Effector memory CD8-positive, alpha-beta T cell (primary cell): ENCODE data around the gene SDF4.

ENCODE experiments used
- ATAC-seq: fragments of 150-1000 bp; cut with Tn5 transposase; replicated peaks from 2 replicates; pipeline ENCODE4 v1.10.0; 2021; ENCODE audit warnings: mild to moderate bottlenecking, moderate library complexity
- DNase-seq, 3 experiments: peaks; one replicate each; pipeline ENCODE4 v3.0.0; 2021
- H3K27ac Mint-ChIP-seq, 2 donors: one replicate each; pipeline ENCODE4 v1.8.0; 2022; ENCODE audit warnings: mild to moderate bottlenecking in 2 of 2, mixed read lengths in 2 of 2, moderate library complexity in 2 of 2
- H3K27me3 Mint-ChIP-seq, 2 donors: one replicate each; pipeline ENCODE4 v1.8.0; 2022; ENCODE audit warnings: mixed read lengths in 2 of 2
- H3K36me3 Mint-ChIP-seq: one replicate; pipeline ENCODE4 v1.8.0; 2022; ENCODE audit warnings: mild to moderate bottlenecking, moderate library complexity, mixed read lengths; ENCODE audit not compliant: insufficient read depth
- H3K4me1 Mint-ChIP-seq, 2 donors: one replicate each; pipeline ENCODE4 v1.8.0; 2022; ENCODE audit warnings: low read depth in 2 of 2, mixed read lengths in 2 of 2
- H3K4me3 Mint-ChIP-seq, 2 donors: one replicate each; pipeline ENCODE4 v1.8.0; 2022; ENCODE audit warnings: mild to moderate bottlenecking in 2 of 2, mixed read lengths in 2 of 2, moderate library complexity in 2 of 2
- H3K9me3 Mint-ChIP-seq, 2 donors: one replicate each; pipeline ENCODE4 v1.8.0; 2022; ENCODE audit warnings: mixed read lengths in 2 of 2

The SDF4 gene

GRCh38 chr1:1170215-1171091 is 61.3 kb downstream of the SDF4 start:
- DNase-seq (no peak), ATAC-seq (no peak)
- peak overlapping the region in 1 of 2 donors; percentile 17 for H3K27ac Mint-ChIP-seq
- H3K4me3 Mint-ChIP-seq: peak overlapping the region in 1 of 2 donors; percentile 25
- H3K9me3 Mint-ChIP-seq: no peaks in the 10 kb centered on the region
- peaks cover 17 to 25% of the 10 kb centered on the region in 2 donors for H3K27me3 Mint-ChIP-seq
- peaks cover 5 to 8% of the 10 kb centered on the region in 2 donors for H3K4me1 Mint-ChIP-seq
- H3K36me3 Mint-ChIP-seq: peaks cover 2% of the 10 kb centered on the region

GRCh38 chr1:1169429-1170214 is 62.2 kb downstream of the SDF4 start:
- no peaks in the 10 kb centered on the region for H3K9me3 Mint-ChIP-seq
- no peaks in the 10 kb centered on the region for H3K36me3 Mint-ChIP-seq
- DNase-seq (no peak), ATAC-seq (no peak)
- peak overlapping the region in 1 of 2 donors; percentile 17 for H3K27ac Mint-ChIP-seq
- peaks cover 18 to 29% of the 10 kb centered on the region in 2 donors for H3K27me3 Mint-ChIP-seq
- H3K4me3 Mint-ChIP-seq: peak overlapping the region in 1 of 2 donors; percentile 25
- H3K4me1 Mint-ChIP-seq: peaks cover 6 to 8% of the 10 kb centered on the region in 2 donors

DNA sequence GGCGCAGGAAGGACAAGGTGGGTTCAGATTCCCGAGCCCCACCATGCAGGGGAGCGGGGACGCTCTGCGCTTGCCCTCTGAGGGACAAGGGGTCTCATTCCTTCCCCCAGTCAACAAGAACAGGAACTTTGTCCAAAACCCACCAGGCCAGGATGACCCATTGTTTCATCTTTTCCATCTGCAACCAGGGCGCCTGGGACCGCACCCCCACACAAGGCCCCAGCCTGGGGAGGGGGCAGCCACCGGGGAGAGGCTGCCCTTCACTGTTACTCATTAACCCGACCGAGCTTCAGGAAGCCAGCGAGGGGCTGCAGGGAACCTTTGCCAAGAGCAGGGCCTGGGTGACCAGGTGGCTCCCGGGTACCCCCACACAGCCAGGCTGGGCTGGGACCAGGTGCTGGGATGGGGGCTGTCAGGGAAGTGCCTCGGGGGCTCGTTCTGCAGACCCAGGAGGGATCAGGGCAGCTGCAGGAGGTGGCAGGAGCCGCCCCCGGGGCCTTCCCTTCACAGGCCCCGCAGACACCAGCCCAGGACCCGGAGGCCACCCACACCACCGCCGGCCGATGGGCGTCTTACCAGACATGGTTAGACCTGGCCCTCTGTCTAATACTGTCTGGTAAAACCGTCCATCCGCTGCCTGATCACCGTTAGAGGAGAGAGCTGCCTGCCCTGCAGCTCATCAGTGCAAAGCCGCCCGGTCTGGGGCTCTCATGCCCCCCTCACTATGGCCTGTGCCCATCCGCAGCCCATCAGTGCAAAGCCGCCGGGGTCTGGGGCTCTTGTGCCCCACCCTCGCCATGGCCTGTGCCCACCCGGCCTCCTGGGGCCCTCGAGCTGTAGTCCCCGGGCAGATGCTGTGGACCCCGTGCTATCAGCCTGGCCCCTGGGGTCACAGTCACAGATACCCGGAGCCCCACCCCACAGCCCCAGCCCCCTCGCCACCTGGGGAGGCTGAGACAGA is 63.1 kb downstream of the SDF4 start:
- peaks cover 6 to 8% of the 10 kb centered on the region in 2 donors for H3K4me1 Mint-ChIP-seq
- no peak for ATAC-seq
- H3K27me3 Mint-ChIP-seq: peaks cover 18 to 29% of the 10 kb centered on the region in 2 donors
- H3K27ac Mint-ChIP-seq: no peak overlapping the region
- H3K4me3 Mint-ChIP-seq: no peak overlapping the region
- H3K36me3 Mint-ChIP-seq: no peaks in the 10 kb centered on the region
- no peak for DNase-seq
- no peaks in the 10 kb centered on the region for H3K9me3 Mint-ChIP-seq

DNA sequence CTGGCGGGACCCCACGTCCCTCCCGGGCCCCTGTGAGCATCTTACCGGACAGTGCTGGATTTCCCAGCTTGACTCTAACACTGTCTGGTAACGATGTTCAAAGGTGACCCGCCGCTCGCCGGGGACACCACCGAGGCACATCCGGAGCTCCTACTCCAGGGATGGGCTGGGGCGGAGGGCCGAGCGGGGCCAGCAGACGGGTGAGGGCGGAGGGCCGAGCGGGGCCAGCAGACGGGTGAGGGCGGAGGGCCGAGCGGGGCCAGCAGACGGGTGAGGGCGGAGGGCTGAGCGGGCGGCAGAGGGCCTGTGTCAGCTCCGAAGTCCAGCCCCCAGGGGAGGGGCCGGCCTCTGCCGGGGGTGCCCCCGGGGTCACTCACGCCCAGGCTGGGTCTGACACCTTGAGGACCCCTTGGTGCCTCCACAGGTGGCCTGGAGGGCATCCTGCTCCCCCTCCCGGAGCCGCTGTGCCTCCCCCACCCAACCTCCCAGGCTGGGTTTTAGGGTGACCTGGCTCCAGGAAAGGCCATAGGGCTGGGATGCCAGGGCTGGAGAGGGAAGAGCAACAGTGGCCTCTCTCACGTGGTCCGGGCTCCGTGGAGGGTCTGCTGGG is 63.9 kb downstream of the SDF4 start:
- no peak overlapping the region for H3K4me3 Mint-ChIP-seq

GRCh38 chr1:1167398-1167821 is 64.4 kb downstream of the SDF4 start:
- Mint-ChIP-seq H3K27ac (no peak overlapping the region), H3K36me3 (no peaks in the 10 kb centered on the region), H3K4me3 (no peak overlapping the region), H3K4me1 (peaks cover 6% of the 10 kb centered on the region in 2 donors), H3K27me3 (peaks cover 18 to 27% of the 10 kb centered on the region in 2 donors), H3K9me3 (no peaks in the 10 kb centered on the region)
- DNase-seq: no peak
- ATAC-seq: no peak

More for the DNA sequence above, 63.9 kb downstream of the SDF4 start:
- DNase-seq (no peak), ATAC-seq (no peak)
- Mint-ChIP-seq H3K27ac (no peak overlapping the region), H3K27me3 (peaks cover 18 to 29% of the 10 kb centered on the region in 2 donors), H3K36me3 (no peaks in the 10 kb centered on the region), H3K9me3 (no peaks in the 10 kb centered on the region), H3K4me1 (peaks cover 6% of the 10 kb centered on the region in 2 donors)
